ENCODE data around the gene MRLN.

The MRLN gene

DNA sequence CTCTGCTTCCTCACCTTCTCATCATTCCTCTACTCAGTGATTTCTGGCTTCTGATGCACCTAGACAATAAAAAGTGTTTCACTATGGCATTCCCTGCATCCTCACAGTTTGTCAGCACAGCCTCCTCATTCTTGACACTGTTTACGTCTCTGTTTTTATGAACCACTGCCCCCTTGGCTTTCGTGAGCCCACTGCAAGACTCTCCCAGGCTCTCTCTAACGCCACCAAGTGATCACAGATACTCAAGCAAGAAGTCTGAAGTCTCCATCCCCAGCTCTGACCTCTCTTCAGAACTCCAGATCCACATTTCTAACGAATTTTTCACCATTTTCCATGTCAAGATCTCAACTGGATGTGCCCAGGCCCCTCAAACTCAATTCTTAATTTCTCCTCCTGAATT lies 52.5 kb downstream of the MRLN start:
- H3K27me3 ChIP-seq (ENCODE audit: insufficient read depth, poor library complexity, severe bottlenecking): no peaks in the 10 kb centered on the region
- TF ChIP-seq SPI1 (IDR thresholded peaks at IDR 0.05; ENCODE audit: borderline replicate concordance, low read depth) (no peak), POLR2AphosphoS5 (IDR thresholded peaks at IDR 0.05; ENCODE audit: low read depth) (no peak), GABPA (IDR thresholded peaks at IDR 0.05; ENCODE audit: low read depth) (no peak)
- TF ChIP-seq, protein P1, sequence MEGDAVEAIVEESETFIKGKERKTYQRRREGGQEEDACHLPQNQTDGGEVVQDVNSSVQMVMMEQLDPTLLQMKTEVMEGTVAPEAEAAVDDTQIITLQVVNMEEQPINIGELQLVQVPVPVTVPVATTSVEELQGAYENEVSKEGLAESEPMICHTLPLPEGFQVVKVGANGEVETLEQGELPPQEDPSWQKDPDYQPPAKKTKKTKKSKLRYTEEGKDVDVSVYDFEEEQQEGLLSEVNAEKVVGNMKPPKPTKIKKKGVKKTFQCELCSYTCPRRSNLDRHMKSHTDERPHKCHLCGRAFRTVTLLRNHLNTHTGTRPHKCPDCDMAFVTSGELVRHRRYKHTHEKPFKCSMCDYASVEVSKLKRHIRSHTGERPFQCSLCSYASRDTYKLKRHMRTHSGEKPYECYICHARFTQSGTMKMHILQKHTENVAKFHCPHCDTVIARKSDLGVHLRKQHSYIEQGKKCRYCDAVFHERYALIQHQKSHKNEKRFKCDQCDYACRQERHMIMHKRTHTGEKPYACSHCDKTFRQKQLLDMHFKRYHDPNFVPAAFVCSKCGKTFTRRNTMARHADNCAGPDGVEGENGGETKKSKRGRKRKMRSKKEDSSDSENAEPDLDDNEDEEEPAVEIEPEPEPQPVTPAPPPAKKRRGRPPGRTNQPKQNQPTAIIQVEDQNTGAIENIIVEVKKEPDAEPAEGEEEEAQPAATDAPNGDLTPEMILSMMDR (IDR thresholded peaks at IDR 0.05; ENCODE audit: insufficient read depth, low read length): no peak
- TF ChIP-seq, protein P2, sequence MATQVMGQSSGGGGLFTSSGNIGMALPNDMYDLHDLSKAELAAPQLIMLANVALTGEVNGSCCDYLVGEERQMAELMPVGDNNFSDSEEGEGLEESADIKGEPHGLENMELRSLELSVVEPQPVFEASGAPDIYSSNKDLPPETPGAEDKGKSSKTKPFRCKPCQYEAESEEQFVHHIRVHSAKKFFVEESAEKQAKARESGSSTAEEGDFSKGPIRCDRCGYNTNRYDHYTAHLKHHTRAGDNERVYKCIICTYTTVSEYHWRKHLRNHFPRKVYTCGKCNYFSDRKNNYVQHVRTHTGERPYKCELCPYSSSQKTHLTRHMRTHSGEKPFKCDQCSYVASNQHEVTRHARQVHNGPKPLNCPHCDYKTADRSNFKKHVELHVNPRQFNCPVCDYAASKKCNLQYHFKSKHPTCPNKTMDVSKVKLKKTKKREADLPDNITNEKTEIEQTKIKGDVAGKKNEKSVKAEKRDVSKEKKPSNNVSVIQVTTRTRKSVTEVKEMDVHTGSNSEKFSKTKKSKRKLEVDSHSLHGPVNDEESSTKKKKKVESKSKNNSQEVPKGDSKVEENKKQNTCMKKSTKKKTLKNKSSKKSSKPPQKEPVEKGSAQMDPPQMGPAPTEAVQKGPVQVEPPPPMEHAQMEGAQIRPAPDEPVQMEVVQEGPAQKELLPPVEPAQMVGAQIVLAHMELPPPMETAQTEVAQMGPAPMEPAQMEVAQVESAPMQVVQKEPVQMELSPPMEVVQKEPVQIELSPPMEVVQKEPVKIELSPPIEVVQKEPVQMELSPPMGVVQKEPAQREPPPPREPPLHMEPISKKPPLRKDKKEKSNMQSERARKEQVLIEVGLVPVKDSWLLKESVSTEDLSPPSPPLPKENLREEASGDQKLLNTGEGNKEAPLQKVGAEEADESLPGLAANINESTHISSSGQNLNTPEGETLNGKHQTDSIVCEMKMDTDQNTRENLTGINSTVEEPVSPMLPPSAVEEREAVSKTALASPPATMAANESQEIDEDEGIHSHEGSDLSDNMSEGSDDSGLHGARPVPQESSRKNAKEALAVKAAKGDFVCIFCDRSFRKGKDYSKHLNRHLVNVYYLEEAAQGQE (IDR thresholded peaks at IDR 0.05; ENCODE audit: insufficient replicate concordance, low read depth): no peak
- DNase-seq (ENCODE audit: low read depth in 1 of 2, low spot score in 1 of 2): no peak
- H3K4me3 ChIP-seq (replicated peaks; ENCODE audit: insufficient read depth, low read length): no peak overlapping the region
- H3K27ac ChIP-seq (replicated peaks): no peak overlapping the region

DNA sequence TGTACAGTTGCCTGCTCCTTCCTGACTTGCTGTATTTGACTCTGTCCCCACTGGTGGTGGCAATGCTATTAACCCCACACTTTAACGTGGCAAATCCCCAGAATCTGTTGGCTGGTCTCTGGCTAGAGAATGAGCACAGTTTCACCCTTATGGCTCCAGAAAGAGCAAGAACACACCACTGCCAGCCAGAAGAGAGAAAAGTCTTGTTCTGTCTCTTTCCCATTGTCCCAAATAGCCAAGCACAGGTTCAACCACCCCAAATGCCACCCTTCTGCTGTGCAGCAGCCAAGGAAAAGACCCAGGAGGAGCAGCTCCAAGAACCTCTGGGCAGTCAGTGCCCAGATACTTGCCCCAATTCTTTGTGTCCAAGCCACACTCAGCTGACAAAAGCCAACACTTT lies 54.9 kb downstream of the MRLN start:
- DNase-seq (ENCODE audit: low read depth in 1 of 2, low spot score in 1 of 2): no peak

DNA sequence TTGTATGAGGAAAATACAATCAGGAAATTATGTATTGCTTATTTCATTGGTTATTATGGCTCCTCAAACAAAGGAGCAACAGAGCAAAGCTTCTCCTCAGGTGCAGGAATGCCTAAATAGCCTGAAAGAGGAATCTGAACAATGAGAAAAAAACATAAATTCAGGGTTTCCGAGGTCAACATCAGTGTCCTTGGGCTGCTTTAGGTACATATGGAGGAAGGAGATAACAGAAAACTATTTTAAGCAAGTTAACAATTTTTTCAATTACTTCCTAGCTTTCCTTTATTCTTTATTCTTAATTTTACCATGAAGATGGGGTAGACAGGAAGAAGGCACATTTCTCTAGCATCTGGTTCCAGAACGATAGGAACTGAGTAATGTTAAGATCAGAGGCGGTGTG lies 57.6 kb downstream of the MRLN start:
- no peak for DNase-seq (ENCODE audit: low read depth in 1 of 2, low spot score in 1 of 2)
- Histone ChIP-seq H3K27me3 (ENCODE audit: insufficient read depth, poor library complexity, severe bottlenecking) (no peaks in the 10 kb centered on the region), H3K4me3 (replicated peaks; ENCODE audit: insufficient read depth, low read length) (no peak overlapping the region), H3K27ac (replicated peaks) (no peak overlapping the region)
- TF ChIP-seq, protein P2 (IDR thresholded peaks at IDR 0.05; ENCODE audit: insufficient replicate concordance, low read depth): no peak
- TF ChIP-seq POLR2AphosphoS5 (IDR thresholded peaks at IDR 0.05; ENCODE audit: low read depth): no peak
- TF ChIP-seq, protein P1 (IDR thresholded peaks at IDR 0.05; ENCODE audit: insufficient read depth, low read length): no peak
- no peak for TF ChIP-seq SPI1 (IDR thresholded peaks at IDR 0.05; ENCODE audit: borderline replicate concordance, low read depth)
- TF ChIP-seq GABPA (IDR thresholded peaks at IDR 0.05; ENCODE audit: low read depth): no peak

More for the DNA sequence above, 54.9 kb downstream of the MRLN start:
- Histone ChIP-seq H3K27me3 (ENCODE audit: insufficient read depth, poor library complexity, severe bottlenecking) (no peaks in the 10 kb centered on the region), H3K27ac (replicated peaks) (no peak overlapping the region), H3K4me3 (replicated peaks; ENCODE audit: insufficient read depth, low read length) (no peak overlapping the region)
- TF ChIP-seq, protein P2 (IDR thresholded peaks at IDR 0.05; ENCODE audit: insufficient replicate concordance, low read depth): no peak
- TF ChIP-seq, protein P1 (IDR thresholded peaks at IDR 0.05; ENCODE audit: insufficient read depth, low read length): no peak
- no peak for TF ChIP-seq SPI1 (IDR thresholded peaks at IDR 0.05; ENCODE audit: borderline replicate concordance, low read depth)
- TF ChIP-seq GABPA (IDR thresholded peaks at IDR 0.05; ENCODE audit: low read depth): no peak
- no peak for TF ChIP-seq POLR2AphosphoS5 (IDR thresholded peaks at IDR 0.05; ENCODE audit: low read depth)
